HUES48 (cell line): ENCODE results near the gene ADRB1.

Experiments
- H3K27ac ChIP-seq: one replicate; pipeline ENCODE4 v1.7.0; 2013; ENCODE audit warnings: low read depth, low read length, inconsistent platforms
- H3K27me3 ChIP-seq: 2 replicates; pipeline ENCODE4 v1.6.1; 2013; ENCODE audit warnings: mild to moderate bottlenecking, low read length; ENCODE audit not compliant: control insufficient read depth, insufficient read depth
- H3K36me3 ChIP-seq: 2 replicates; pipeline ENCODE4 v1.6.1; 2013; ENCODE audit warnings: low read length; ENCODE audit not compliant: control insufficient read depth, insufficient read depth
- H3K4me1 ChIP-seq: 2 replicates; pipeline ENCODE4 v1.6.1; 2013; ENCODE audit warnings: mild to moderate bottlenecking, low read length; ENCODE audit not compliant: control insufficient read depth, insufficient read depth
- H3K4me3 ChIP-seq: 2 replicates; pipeline ENCODE4 v1.5.1; 2013; ENCODE audit warnings: mild to moderate bottlenecking, low read depth, low read length
- H3K9ac ChIP-seq: 2 replicates; pipeline ENCODE4 v1.6.1; 2013; ENCODE audit warnings: mild to moderate bottlenecking, low read depth, low read length, moderate library complexity
- H3K9me3 ChIP-seq: 2 replicates; pipeline ENCODE4 v1.6.1; 2013; ENCODE audit warnings: low read length; ENCODE audit not compliant: control insufficient read depth, insufficient read depth

The ADRB1 gene

GRCh38 chr10:114043532-114044246 is at the start of gene ADRB1:
Gene ADRB1 (plus strand): TSS chr10:114043866. CDS start chr10:114044133, 267 bp downstream.
- H3K27me3 ChIP-seq, result peaks cover 87% of the 10 kb centered on the region
- no peak within 1 kb of the TSS for H3K9ac ChIP-seq
- H3K4me3 ChIP-seq, result peak within 1 kb of the TSS; percentile 70
- no peaks in the 10 kb centered on the region for H3K36me3 ChIP-seq
- H3K4me1 ChIP-seq, result 0 out of 2 replicates have a peak, but pooled peaks cover 3% of the 10 kb centered on the region
- H3K9me3 ChIP-seq, result 0 out of 2 replicates have a peak, but pooled peaks cover 4% of the 10 kb centered on the region
- H3K27ac ChIP-seq, result no peak within 1 kb of the TSS

- Histone ChIP-seq H3K9me3 (no peaks in the 10 kb centered on the region), H3K27ac (no peak overlapping the region), H3K9ac (no peak overlapping the region), H3K4me1 (no peaks in the 10 kb centered on the region; the same call in 1 of the 2 replicates), H3K27me3 (no peaks in the 10 kb centered on the region), H3K36me3 (no peaks in the 10 kb centered on the region), H3K4me3 (no peak overlapping the region)
Observed at GRCh38 chr10:113995201-113995600, 48.5 kb upstream of the ADRB1 start.

GRCh38 chr10:113997428-113997827 is 46.2 kb upstream of the ADRB1 start:
- no peaks in the 10 kb centered on the region; the same call in 1 of the 2 replicates for H3K4me1 ChIP-seq
- no peak overlapping the region for H3K4me3 ChIP-seq
- no peaks in the 10 kb centered on the region for H3K36me3 ChIP-seq
- no peak overlapping the region for H3K9ac ChIP-seq
- no peaks in the 10 kb centered on the region for H3K9me3 ChIP-seq
- no peak overlapping the region for H3K27ac ChIP-seq
- H3K27me3 ChIP-seq, result no peaks in the 10 kb centered on the region

GRCh38 chr10:113999531-113999930 is 44.1 kb upstream of the ADRB1 start:
- Histone ChIP-seq H3K4me1 (no peaks in the 10 kb centered on the region; the same call in 1 of the 2 replicates), H3K9ac (no peak overlapping the region), H3K27me3 (no peaks in the 10 kb centered on the region), H3K36me3 (no peaks in the 10 kb centered on the region), H3K9me3 (no peaks in the 10 kb centered on the region), H3K27ac (no peak overlapping the region), H3K4me3 (no peak overlapping the region)

GRCh38 chr10:114000457-114001010 is 43.1 kb upstream of the ADRB1 start:
- Histone ChIP-seq H3K27me3 (no peaks in the 10 kb centered on the region), H3K4me3 (no peak overlapping the region), H3K36me3 (no peaks in the 10 kb centered on the region), H3K9ac (no peak overlapping the region), H3K9me3 (no peaks in the 10 kb centered on the region), H3K27ac (no peak overlapping the region), H3K4me1 (no peaks in the 10 kb centered on the region)

- no peaks in the 10 kb centered on the region for H3K4me1 ChIP-seq
- H3K9ac ChIP-seq, result no peak overlapping the region
- no peak overlapping the region for H3K27ac ChIP-seq
- no peaks in the 10 kb centered on the region for H3K27me3 ChIP-seq
- H3K36me3 ChIP-seq, result no peaks in the 10 kb centered on the region
- H3K9me3 ChIP-seq, result no peaks in the 10 kb centered on the region
- no peak overlapping the region for H3K4me3 ChIP-seq
Observed at GRCh38 chr10:114002422-114002821, 41.2 kb upstream of the ADRB1 start.

- Histone ChIP-seq H3K36me3 (no peaks in the 10 kb centered on the region), H3K4me3 (no peak overlapping the region), H3K9ac (no peak overlapping the region), H3K27me3 (no peaks in the 10 kb centered on the region), H3K4me1 (no peaks in the 10 kb centered on the region), H3K27ac (no peak overlapping the region), H3K9me3 (no peaks in the 10 kb centered on the region)
Observed at GRCh38 chr10:114003161-114003941, 40.3 kb upstream of the ADRB1 start.

GRCh38 chr10:114009281-114009996 is 34.2 kb upstream of the ADRB1 start:
- Histone ChIP-seq H3K9ac (no peak overlapping the region), H3K36me3 (no peaks in the 10 kb centered on the region), H3K9me3 (no peaks in the 10 kb centered on the region), H3K4me3 (no peak overlapping the region), H3K27ac (no peak overlapping the region), H3K27me3 (no peaks in the 10 kb centered on the region), H3K4me1 (no peaks in the 10 kb centered on the region)

GRCh38 chr10:114010316-114010715 is 33.4 kb upstream of the ADRB1 start:
- Histone ChIP-seq H3K36me3 (no peaks in the 10 kb centered on the region), H3K27me3 (no peaks in the 10 kb centered on the region), H3K9ac (no peak overlapping the region), H3K27ac (no peak overlapping the region), H3K4me3 (no peak overlapping the region), H3K9me3 (no peaks in the 10 kb centered on the region), H3K4me1 (no peaks in the 10 kb centered on the region)

- H3K4me1 ChIP-seq, result no peaks in the 10 kb centered on the region
Observed at GRCh38 chr10:114012650-114013049, 31.0 kb upstream of the ADRB1 start.

More at GRCh38 chr10:114012650-114013049, 31.0 kb upstream of the ADRB1 start:
- peaks cover 3% of the 10 kb centered on the region; the same call in 1 of the 2 replicates for H3K9me3 ChIP-seq
- no peak overlapping the region for H3K27ac ChIP-seq
- no peaks in the 10 kb centered on the region for H3K27me3 ChIP-seq
- no peak overlapping the region for H3K4me3 ChIP-seq
- H3K36me3 ChIP-seq, result no peaks in the 10 kb centered on the region
- H3K9ac ChIP-seq, result no peak overlapping the region
